HepG2 (cell line): ENCODE measurements around the gene PIEZO1. TPM values are rescaled to one million over a fixed set of nuclear protein-coding genes. Genes with fewer than 3 reads are reported as not detected.

Source experiments
- CTCF ChIP-seq: sonication (generic); formaldehyde crosslinking; IDR thresholded peaks from 2 replicates; pipeline ENCODE4 v1.5.0; 2020; ENCODE audit warnings: mild to moderate bottlenecking, missing genetic modification reagents, moderate library complexity
- ELK4 ChIP-seq: sonication (generic); formaldehyde crosslinking; IDR thresholded peaks from 2 replicates; pipeline ENCODE4 v1.9.0; 2021; ENCODE audit warnings: missing genetic modification reagents, borderline replicate concordance
- HES4 ChIP-seq: sonication (generic); formaldehyde crosslinking; IDR thresholded peaks from 2 replicates; pipeline ENCODE4 v1.9.0; 2021; ENCODE audit warnings: mild to moderate bottlenecking, missing genetic modification reagents, borderline replicate concordance
- KDM3A ChIP-seq: IDR thresholded peaks from 2 replicates; pipeline ENCODE4 v1.6.1; 2018; ENCODE audit warnings: low read depth, missing compliant biosample characterization
- KLF13 ChIP-seq: sonication (generic); formaldehyde crosslinking; IDR thresholded peaks from 2 replicates; pipeline ENCODE4 v1.4.0; 2020; ENCODE audit warnings: mild to moderate bottlenecking, missing genetic modification reagents
- MAX ChIP-seq: IDR thresholded peaks from 2 replicates; pipeline ENCODE4 v1.6.1; 2012; ENCODE audit warnings: inconsistent platforms
- MLXIP ChIP-seq: sonication (generic); formaldehyde crosslinking; IDR thresholded peaks from 2 replicates; pipeline ENCODE4 v1.9.0; 2021; ENCODE audit warnings: missing genetic modification reagents, borderline replicate concordance
- NR2F6 ChIP-seq, 2 experiments: IDR thresholded peaks; 2 replicates each; pipeline ENCODE4 v1.6.1; 2016; ENCODE audit warnings: antibody characterized with exemption in 1 of 2, mild to moderate bottlenecking in 1 of 2
- ZBTB43 ChIP-seq: sonication (generic); formaldehyde crosslinking; conservative IDR thresholded peaks from 2 replicates; pipeline ENCODE4 v1.4.0; 2020; ENCODE audit warnings: missing genetic modification reagents
- ZNF552 ChIP-seq: sonication (generic); formaldehyde crosslinking; IDR thresholded peaks from 2 replicates; pipeline ENCODE4 v1.9.0; 2022; ENCODE audit warnings: missing genetic modification reagents, mild to moderate bottlenecking, borderline replicate concordance
- ZNF646 ChIP-seq: sonication (generic); formaldehyde crosslinking; IDR thresholded peaks from 2 replicates; pipeline ENCODE4 v1.9.0; 2021; ENCODE audit warnings: mild to moderate bottlenecking, missing genetic modification reagents
- ZNF724P ChIP-seq: sonication (generic); formaldehyde crosslinking; IDR thresholded peaks from 2 replicates; pipeline ENCODE4 v1.8.0; 2022; ENCODE audit warnings: missing genetic modification reagents, borderline replicate concordance
- polyA plus RNA-seq, 8 experiments: library from polyadenylated mRNA; depleted of rRNA in 3 of 8; stranded (reverse) in 7 of 8; unstranded in 1 of 8; fragments of >200 nt; fragmentation: Illumina TruSeq in 4 of 8; extraction: Trizol in 4 of 8; gene quantifications; 2 replicates each; pipeline versions ENCODE4 v1.2.1 to v1.2.3, GENCODE V29; 2011 to 2016; ENCODE audit warnings: low read depth in 4 of 8, missing spikeins in 1 of 8, mixed read lengths in 1 of 8; ENCODE audit not compliant: insufficient read depth in 1 of 8
- total RNA-seq, 5 experiments: library from RNA; depleted of rRNA; stranded (reverse); fragments of >200 nt; fragmentation: Illumina TruSeq; extraction: Trizol; gene quantifications; 2 replicates each; pipeline ENCODE4 v1.2.3, GENCODE V29; 2016; ENCODE audit warnings: low read depth in 1 of 5

Gene PIEZO1
- total and polyA plus RNA-seq, 2 of the 13 experiments (the other 11 are each of a cell fraction or from before 2014, with no cell fraction given), result 67.9 to 85.0 TPM

- 0 out of 2 replicates have a peak, but pooled peaks have one; percentile 8 for TF ChIP-seq ZBTB43 (CRISPR knock-in tag)
- no peak for TF ChIP-seq ELK4
- TF ChIP-seq MLXIP, result 0 out of 2 replicates have a peak, but pooled peaks have one; percentile 17
- 0 out of 2 replicates have a peak, but pooled peaks have one; percentile 16 for TF ChIP-seq ZNF646
- TF ChIP-seq KLF13, result no peak
- no peak for TF ChIP-seq ZNF552 (CRISPR knock-in tag)
- no peak for TF ChIP-seq NR2F6 (IDR thresholded peaks at IDR 0.05)
- peak; percentile 53; the same call in 1 of the 2 replicates for TF ChIP-seq NR2F6 (CRISPR knock-in tag; IDR thresholded peaks at IDR 0.05)
- TF ChIP-seq ZNF724P (CRISPR knock-in tag), result 0 out of 2 replicates have a peak, but pooled peaks have one; percentile 72
- TF ChIP-seq KDM3A (CRISPR knock-in tag), result 0 out of 2 replicates have a peak, but pooled peaks have one; percentile 47
- TF ChIP-seq HES4 (CRISPR knock-in tag), result peak; percentile 76; the same call in 1 of the 2 replicates
- peak; percentile 71; the same call in 1 of the 2 replicates for TF ChIP-seq MAX
- peak; percentile 52 for TF ChIP-seq CTCF (CRISPR knock-in tag)
Observed at GRCh38 chr16:88784074-88784855, 755 bp downstream of the PIEZO1 start (continued).
